PC-3 (cell line): ENCODE data around the gene TRPM2. TPM values are rescaled to one million over a fixed set of nuclear protein-coding genes. Genes with fewer than 3 reads are reported as not detected.

ENCODE experiments used
- ATAC-seq: fragments of 200-7000 bp; cut with Tn5 transposase; 2 replicates; pipeline ENCODE4 v1.9.1; 2020; ENCODE audit warnings: mild to moderate bottlenecking, moderate library complexity
- BruUV-seq: library from RNA; stranded (reverse); fragments of 400-500 nt; replicated peaks from 2 replicates; lab custom pipeline; 2021; lab: Mats Ljungman, UMichigan
- CTCF ChIA-PET: fragments of 300-600 bp; sonication (Branson Sonifier 250); formaldehyde crosslinking; loops from one replicate; lab custom pipeline; 2022; ENCODE audit warnings: antibody characterized with exemption; lab: Charles Lee
- POLR2A ChIA-PET: fragments of 300-600 bp; sonication (Branson Sonifier 250); formaldehyde crosslinking; loops from one replicate; lab custom pipeline; 2022; ENCODE audit warnings: antibody characterized with exemption; ENCODE audit not compliant: unreplicated experiment; lab: Charles Lee
- DNase-seq: peaks from one replicate; pipeline ENCODE4 v3.0.0-alpha.2; 2015
- H2AFZ ChIP-seq: fragments of 300-600 bp; sonication (generic); 2 replicates; pipeline ENCODE4 v1.6.0; 2016; ENCODE audit warnings: antibody characterized with exemption, low read length
- H3F3A ChIP-seq: fragments of 300-600 bp; sonication (generic); one replicate; pipeline ENCODE4 v1.6.0; 2017; ENCODE audit warnings: antibody characterized with exemption, low read length, control low read depth, mild to moderate bottlenecking; ENCODE audit not compliant: unreplicated experiment
- H3K27ac ChIP-seq: fragments of 300-600 bp; sonication (generic); 2 replicates; pipeline ENCODE4 v1.5.1; 2016; ENCODE audit warnings: mild to moderate bottlenecking, low read length
- H3K27me3 ChIP-seq: fragments of 300-600 bp; sonication (generic); 2 replicates; pipeline ENCODE4 v1.6.1; 2016; ENCODE audit warnings: low read length, mixed read lengths
- H3K36me3 ChIP-seq: fragments of 300-600 bp; sonication (generic); 2 replicates; pipeline ENCODE4 v1.6.1; 2016; ENCODE audit warnings: low read depth, mixed run types, low read length, mixed read lengths
- H3K4me1 ChIP-seq: fragments of 300-600 bp; sonication (generic); 2 replicates; pipeline ENCODE4 v1.5.1; 2016; ENCODE audit warnings: low read length; ENCODE audit not compliant: insufficient read depth
- H3K4me2 ChIP-seq: fragments of 300-600 bp; sonication (generic); 2 replicates; pipeline ENCODE4 v1.6.0; 2016; ENCODE audit warnings: low read length
- H3K4me3 ChIP-seq: fragments of 300-600 bp; sonication (generic); 2 replicates; pipeline ENCODE4 v1.5.1; 2016; ENCODE audit warnings: mild to moderate bottlenecking, low read length, mixed read lengths
- H3K79me2 ChIP-seq: fragments of 300-600 bp; sonication (generic); 2 replicates; pipeline ENCODE4 v1.6.1; 2017; ENCODE audit warnings: low read length, mixed read lengths
- H3K9ac ChIP-seq: fragments of 300-600 bp; sonication (generic); 2 replicates; pipeline ENCODE4 v1.6.0; 2016; ENCODE audit warnings: mild to moderate bottlenecking, low read length
- H3K9me2 ChIP-seq: fragments of 300-600 bp; sonication (generic); replicated peaks from 2 replicates; pipeline ENCODE4 v1.6.1; 2016; ENCODE audit warnings: mixed run types, low read length, mixed read lengths
- H3K9me3 ChIP-seq: fragments of 300-600 bp; sonication (generic); 2 replicates; pipeline ENCODE4 v1.6.1; 2016; ENCODE audit warnings: low read length, mixed read lengths
- H4K20me1 ChIP-seq: fragments of 300-600 bp; sonication (generic); 2 replicates; pipeline ENCODE4 v1.6.1; 2016; ENCODE audit warnings: low read length, mixed read lengths
- EZH2 ChIP-seq: fragments of 300-600 bp; sonication (generic); IDR thresholded peaks from one replicate; pipeline ENCODE4 v1.6.1; 2017; ENCODE audit warnings: antibody characterized with exemption, mild to moderate bottlenecking, low read length; ENCODE audit not compliant: unreplicated experiment
- EZH2phosphoT487 ChIP-seq: fragments of 300-600 bp; sonication (generic); IDR thresholded peaks from 2 replicates; pipeline ENCODE4 v1.6.1; 2018; ENCODE audit warnings: mild to moderate bottlenecking, antibody characterized with exemption, low read length, borderline replicate concordance
- intact Hi-C: fragments of 100-400 bp; cut with micrococcal nuclease; formaldehyde crosslinking; loops from 2 replicates; pipeline ENCODE4 v1.9.0; 2023
- total RNA-seq: library from RNA; depleted of rRNA; stranded (reverse); fragments of >200 nt; gene quantifications from 2 replicates; pipeline ENCODE4 v1.2.3, GENCODE V29; 2014
- TF ChIP-seq, protein P1 (sequence below): fragments of 300-600 bp; sonication (generic); conservative IDR thresholded peaks from 2 replicates; pipeline ENCODE4 v1.5.1; 2017; ENCODE audit warnings: antibody characterized with exemption, low read depth, mild to moderate bottlenecking, low read length

Gene TRPM2
- total RNA-seq, 1 experiment from 2014 or later: 50.0 TPM

DNA sequence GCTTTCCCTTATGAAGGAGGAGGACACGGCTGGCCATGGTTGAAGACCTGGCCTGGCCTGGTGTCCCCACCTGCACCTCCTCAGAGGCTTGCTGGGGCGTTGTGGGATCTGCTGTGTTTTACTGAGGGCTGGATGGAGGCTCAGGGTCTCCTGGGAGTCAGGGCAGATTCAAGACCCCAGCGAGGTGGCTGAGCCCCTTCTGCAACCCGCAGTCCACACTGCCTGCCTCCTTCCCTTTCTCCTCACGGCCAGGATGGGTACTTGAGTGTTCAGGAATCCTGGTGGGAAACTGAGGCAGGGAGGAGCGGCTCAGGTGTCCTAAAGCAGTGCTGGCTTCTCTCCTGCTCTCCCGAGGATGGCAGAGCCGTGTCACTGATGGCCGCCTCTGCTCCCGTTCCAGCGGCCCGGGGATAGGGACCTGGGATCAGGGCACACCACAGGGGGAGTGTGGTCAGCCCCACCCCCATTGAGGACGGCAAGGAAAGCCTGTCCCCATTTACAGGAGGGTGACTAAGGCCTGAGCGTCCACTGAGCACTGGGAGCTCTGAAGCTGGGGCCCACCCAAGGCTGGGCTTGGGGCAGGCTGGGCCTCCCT, 47.5 kb downstream of the TRPM2 start:
- H3K36me3 ChIP-seq: no peaks in the 10 kb centered on the region
- H3F3A ChIP-seq: no peaks in the 10 kb centered on the region
- no peaks in the 10 kb centered on the region for H4K20me1 ChIP-seq
- H3K79me2 ChIP-seq: no peaks in the 10 kb centered on the region
- H3K4me2 ChIP-seq: no peak overlapping the region
- no peaks in the 10 kb centered on the region for H3K4me1 ChIP-seq
- no peak for TF ChIP-seq EZH2
- TF ChIP-seq, protein P1, sequence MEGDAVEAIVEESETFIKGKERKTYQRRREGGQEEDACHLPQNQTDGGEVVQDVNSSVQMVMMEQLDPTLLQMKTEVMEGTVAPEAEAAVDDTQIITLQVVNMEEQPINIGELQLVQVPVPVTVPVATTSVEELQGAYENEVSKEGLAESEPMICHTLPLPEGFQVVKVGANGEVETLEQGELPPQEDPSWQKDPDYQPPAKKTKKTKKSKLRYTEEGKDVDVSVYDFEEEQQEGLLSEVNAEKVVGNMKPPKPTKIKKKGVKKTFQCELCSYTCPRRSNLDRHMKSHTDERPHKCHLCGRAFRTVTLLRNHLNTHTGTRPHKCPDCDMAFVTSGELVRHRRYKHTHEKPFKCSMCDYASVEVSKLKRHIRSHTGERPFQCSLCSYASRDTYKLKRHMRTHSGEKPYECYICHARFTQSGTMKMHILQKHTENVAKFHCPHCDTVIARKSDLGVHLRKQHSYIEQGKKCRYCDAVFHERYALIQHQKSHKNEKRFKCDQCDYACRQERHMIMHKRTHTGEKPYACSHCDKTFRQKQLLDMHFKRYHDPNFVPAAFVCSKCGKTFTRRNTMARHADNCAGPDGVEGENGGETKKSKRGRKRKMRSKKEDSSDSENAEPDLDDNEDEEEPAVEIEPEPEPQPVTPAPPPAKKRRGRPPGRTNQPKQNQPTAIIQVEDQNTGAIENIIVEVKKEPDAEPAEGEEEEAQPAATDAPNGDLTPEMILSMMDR: no peak
- no peak for TF ChIP-seq EZH2phosphoT487
- no TSS peak for BruUV-seq
- intact Hi-C loops: no loop called here
- H2AFZ ChIP-seq: no peak overlapping the region
- H3K27me3 ChIP-seq: 0 out of 2 replicates have a peak, but pooled peaks cover 7% of the 10 kb centered on the region
- H3K9me2 ChIP-seq: no peaks in the 10 kb centered on the region
- H3K4me3 ChIP-seq: no peak overlapping the region
- H3K27ac ChIP-seq: no peak overlapping the region
- CTCF ChIA-PET: no interaction called here
- no peak overlapping the region for H3K9ac ChIP-seq
- no peak for DNase-seq
- POLR2A ChIA-PET: no interaction called here
- 0 out of 2 replicates have a peak, but pooled peaks cover 10% of the 10 kb centered on the region for H3K9me3 ChIP-seq
- ATAC-seq: no peak

DNA sequence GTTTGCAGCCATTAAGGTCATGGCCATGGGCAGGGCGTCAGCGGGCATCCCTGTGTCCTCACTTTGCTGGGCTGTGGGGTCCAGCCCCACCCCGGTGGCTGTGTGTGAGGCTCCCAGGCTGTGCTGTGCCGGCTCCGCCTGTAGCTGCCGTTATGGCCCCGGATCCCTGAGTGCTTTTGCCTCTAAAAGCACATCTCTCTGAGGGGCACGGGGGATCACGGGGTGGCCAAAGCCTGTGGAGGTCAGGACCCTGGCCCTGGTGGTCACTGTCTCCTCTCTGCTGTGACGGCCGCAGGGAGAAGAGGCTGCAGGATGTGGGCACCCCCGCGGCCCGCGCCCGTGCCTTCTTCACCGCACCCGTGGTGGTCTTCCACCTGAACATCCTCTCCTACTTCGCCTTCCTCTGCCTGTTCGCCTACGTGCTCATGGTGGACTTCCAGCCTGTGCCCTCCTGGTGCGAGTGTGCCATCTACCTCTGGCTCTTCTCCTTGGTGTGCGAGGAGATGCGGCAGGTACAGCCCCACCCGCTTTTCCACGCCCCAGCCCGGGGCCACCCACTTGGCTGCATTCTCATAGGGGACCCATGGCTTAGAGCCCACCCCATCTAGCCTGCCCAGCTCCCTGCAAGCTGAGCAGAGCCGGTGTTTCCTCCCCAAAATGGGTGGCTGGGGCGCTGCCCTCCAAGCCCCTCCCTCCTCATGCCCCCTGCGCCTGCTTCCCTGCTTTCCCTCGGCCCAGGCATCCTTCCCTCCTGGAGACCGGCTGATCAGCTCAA, 48.2 kb downstream of the TRPM2 start:
- Histone ChIP-seq H3K27me3 (0 out of 2 replicates have a peak, but pooled peaks cover 7% of the 10 kb centered on the region), H3K4me2 (no peak overlapping the region), H3K27ac (no peak overlapping the region), H3K36me3 (no peaks in the 10 kb centered on the region), H4K20me1 (no peaks in the 10 kb centered on the region), H2AFZ (no peak overlapping the region), H3F3A (no peaks in the 10 kb centered on the region), H3K4me1 (no peaks in the 10 kb centered on the region), H3K4me3 (no peak overlapping the region), H3K9me3 (0 out of 2 replicates have a peak, but pooled peaks cover 10% of the 10 kb centered on the region), H3K79me2 (no peaks in the 10 kb centered on the region), H3K9ac (no peak overlapping the region), H3K9me2 (no peaks in the 10 kb centered on the region)
- ATAC-seq (no peak), DNase-seq (no peak)
- TF ChIP-seq EZH2 (no peak), EZH2phosphoT487 (no peak)
- TF ChIP-seq, protein P1: no peak
- intact Hi-C loops: no loop called here
- ChIA-PET CTCF (no interaction called here), POLR2A (no interaction called here)
- BruUV-seq: no TSS peak
